NCI-H1105 treated with DMSO at 0.1 percent for 48 hours (cell line): ENCODE results near the gene ZNF81.
A peak's percentile ranks its signal among the peaks of the same experiment; 100 is the strongest.
"Not testable (repeated sequence)": the region's sequence is repeated elsewhere in the genome, so short reads cannot be mapped to it uniquely, and the experiment has no call there.

ENCODE experiments used
- DNase-seq: peaks from one replicate; lab custom pipeline; 2025; lab: John Stamatoyannopoulos, UW

Gene ZNF81

GRCh38 chrX:47836164-47837072 lies at the start of gene ZNF81:
Gene ZNF81, plus strand, starts transcription at chrX:47836902. Its CDS starts 9,366 bp downstream, at chrX:47846268.
- peak; percentile 92 for DNase-seq

- DNase-seq, result no peak
Observed at GRCh38 chrX:47796433-47796906, 40.2 kb upstream of the ZNF81 start.

- no peak for DNase-seq
Observed at GRCh38 chrX:47797084-47797483, 39.6 kb upstream of the ZNF81 start.

GRCh38 chrX:47798861-47799260 lies 37.8 kb upstream of the ZNF81 start:
- no peak for DNase-seq

GRCh38 chrX:47802589-47802988 lies 34.1 kb upstream of the ZNF81 start:
- DNase-seq, result peak; percentile 34

GRCh38 chrX:47803103-47803502 lies 33.6 kb upstream of the ZNF81 start:
- peak; percentile 45 for DNase-seq

- DNase-seq, result no peak
Observed at GRCh38 chrX:47804315-47804714, 32.4 kb upstream of the ZNF81 start.

GRCh38 chrX:47805844-47806243 lies 30.9 kb upstream of the ZNF81 start:
- DNase-seq, result not testable (repeated sequence)

- DNase-seq, result not testable (repeated sequence)
Observed at GRCh38 chrX:47806415-47807271, 30.1 kb upstream of the ZNF81 start.

- not testable (repeated sequence) for DNase-seq
Observed at GRCh38 chrX:47807272-47807538, 29.5 kb upstream of the ZNF81 start.

GRCh38 chrX:47807548-47807947 lies 29.2 kb upstream of the ZNF81 start:
- no peak for DNase-seq

GRCh38 chrX:47808904-47809788 lies 27.6 kb upstream of the ZNF81 start:
- no peak for DNase-seq

GRCh38 chrX:47814851-47815250 lies 21.9 kb upstream of the ZNF81 start:
- no peak for DNase-seq

GRCh38 chrX:47815901-47816845 lies 20.5 kb upstream of the ZNF81 start:
- no peak for DNase-seq

GRCh38 chrX:47817421-47817820 lies 19.3 kb upstream of the ZNF81 start:
- no peak for DNase-seq

GRCh38 chrX:47817897-47818296 lies 18.8 kb upstream of the ZNF81 start:
- no peak for DNase-seq

GRCh38 chrX:47828984-47829383 lies 7.7 kb upstream of the ZNF81 start:
- no peak for DNase-seq

GRCh38 chrX:47831788-47832187 lies 4.9 kb upstream of the ZNF81 start:
- DNase-seq, result peak; percentile 38

GRCh38 chrX:47838361-47838760 lies 1.7 kb downstream of the ZNF81 start:
- DNase-seq, result no peak

GRCh38 chrX:47840111-47840510 lies 3.4 kb downstream of the ZNF81 start:
- no peak for DNase-seq

GRCh38 chrX:47843363-47843762 lies 6.7 kb downstream of the ZNF81 start:
- no peak for DNase-seq
